T-helper 9 cell (primary cell): ENCODE data around the gene ELMO2.

Experiments used
- DNase-seq: peaks from one replicate; pipeline ENCODE4 v3.0.0-alpha.2; 2020

ELMO2 gene

DNA sequence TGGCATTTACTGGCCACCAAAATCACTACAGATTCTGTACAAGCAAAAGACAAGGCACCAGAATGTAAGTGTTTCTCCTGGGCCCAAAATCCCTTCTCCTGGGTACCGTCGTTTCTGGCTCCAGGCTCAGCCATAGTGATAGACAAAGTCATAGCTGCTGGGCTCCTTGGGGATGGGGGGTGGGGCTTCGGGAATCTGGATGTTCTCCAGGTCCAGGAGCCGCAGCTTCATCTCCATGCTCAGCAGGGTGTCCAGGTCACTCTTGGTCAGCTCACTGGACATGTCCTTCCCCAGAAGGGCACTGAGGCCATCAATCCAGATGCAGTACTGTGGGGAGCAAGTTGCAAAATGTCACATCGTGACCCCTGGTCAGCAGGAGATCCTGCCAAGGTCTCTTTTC, 39.2 kb downstream of the ELMO2 start:
- no peak for DNase-seq

DNA sequence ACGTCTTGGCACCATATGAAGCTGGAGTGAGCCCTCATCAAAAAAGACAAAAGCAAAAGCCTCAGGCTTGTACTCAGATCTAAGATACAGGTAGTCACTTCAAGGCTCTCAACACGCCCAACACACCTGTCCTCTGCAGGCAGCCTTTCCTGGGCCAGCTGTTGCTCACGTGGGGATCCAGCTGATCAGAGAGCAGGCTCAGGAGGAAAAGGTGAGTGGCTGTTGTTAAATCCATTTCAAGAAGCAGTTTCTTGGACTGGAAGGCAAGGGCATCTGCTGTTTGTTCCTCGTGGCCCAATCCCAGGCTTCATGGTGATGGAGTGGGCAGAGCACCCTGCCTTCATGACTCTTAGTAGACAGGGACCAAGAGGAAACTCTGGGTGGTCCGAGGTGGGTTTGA, 39.6 kb downstream of the ELMO2 start:
- DNase-seq: no peak

DNA sequence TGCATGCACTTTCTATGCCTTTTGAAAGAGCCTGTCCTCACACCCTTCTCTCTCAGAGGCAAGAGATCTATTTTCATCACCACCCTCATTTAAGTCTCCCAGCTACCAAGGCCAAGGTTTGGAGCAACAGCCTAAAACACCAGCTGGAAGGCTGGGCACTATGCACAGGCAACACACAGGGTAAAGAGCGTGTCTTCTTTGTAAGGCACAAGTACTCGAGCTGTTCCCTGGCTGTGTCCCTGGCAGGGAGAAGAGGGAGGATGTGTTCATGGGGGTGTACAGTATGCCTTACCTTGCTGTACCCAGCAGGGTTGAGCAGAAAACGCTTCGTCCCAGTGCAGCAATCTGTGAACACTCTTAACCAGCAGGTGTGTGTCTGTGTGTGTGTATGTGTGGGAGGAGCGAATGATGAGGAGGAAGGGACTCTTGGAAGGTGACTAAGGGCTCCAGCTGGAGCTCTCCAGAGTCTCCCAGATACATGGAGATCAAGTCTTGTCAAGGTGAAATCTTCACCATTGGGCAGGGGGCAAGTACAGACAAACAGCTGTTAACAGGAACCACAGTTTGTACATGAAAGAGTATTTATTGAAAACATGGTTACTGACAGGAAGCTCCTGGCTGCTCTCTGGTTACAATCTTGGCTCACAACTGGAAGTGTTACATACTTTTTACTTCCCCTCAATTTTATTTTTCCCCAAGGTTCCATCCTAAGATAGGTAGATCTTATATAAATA, 40.8 kb downstream of the ELMO2 start:
- no peak for DNase-seq

DNA sequence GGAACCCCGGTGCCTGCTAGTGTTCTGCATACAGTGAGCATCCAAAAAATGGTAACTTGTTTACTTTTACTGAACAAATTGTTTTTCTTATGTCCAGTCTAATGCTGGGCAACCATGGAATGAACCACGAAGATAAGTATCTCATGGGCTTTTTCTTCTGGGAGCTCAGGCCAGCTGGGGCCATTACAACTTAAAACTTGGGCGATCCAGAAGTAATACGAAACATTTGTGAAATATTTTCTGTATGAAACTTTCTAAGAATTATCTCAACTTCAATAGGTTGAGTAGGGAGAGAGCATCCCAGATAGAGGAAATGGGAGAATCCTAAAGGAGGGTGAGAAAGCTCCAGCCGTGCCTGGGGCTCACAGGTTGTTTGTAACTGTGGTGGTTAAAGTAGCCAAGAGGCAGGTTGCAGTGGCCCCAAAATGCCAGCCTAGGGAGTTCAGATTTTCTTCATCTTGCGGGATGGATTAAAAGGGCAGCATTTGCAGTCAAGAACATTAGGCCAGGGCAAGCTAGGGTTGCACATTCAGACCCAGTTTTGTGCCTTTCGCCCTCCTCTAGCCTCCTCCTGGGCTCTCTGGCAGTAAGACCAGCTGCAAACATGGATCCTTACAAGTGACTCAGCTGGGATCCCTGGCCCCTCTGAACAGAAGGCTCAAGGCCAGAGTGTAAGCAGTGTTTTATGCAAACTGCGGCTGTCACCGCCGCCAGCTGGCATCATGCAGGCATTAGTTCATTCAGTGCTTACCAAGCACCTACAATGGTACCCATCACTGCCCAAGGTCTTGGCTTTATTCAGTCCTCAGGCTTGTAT, 41.5 kb downstream of the ELMO2 start:
- DNase-seq: no peak

DNA sequence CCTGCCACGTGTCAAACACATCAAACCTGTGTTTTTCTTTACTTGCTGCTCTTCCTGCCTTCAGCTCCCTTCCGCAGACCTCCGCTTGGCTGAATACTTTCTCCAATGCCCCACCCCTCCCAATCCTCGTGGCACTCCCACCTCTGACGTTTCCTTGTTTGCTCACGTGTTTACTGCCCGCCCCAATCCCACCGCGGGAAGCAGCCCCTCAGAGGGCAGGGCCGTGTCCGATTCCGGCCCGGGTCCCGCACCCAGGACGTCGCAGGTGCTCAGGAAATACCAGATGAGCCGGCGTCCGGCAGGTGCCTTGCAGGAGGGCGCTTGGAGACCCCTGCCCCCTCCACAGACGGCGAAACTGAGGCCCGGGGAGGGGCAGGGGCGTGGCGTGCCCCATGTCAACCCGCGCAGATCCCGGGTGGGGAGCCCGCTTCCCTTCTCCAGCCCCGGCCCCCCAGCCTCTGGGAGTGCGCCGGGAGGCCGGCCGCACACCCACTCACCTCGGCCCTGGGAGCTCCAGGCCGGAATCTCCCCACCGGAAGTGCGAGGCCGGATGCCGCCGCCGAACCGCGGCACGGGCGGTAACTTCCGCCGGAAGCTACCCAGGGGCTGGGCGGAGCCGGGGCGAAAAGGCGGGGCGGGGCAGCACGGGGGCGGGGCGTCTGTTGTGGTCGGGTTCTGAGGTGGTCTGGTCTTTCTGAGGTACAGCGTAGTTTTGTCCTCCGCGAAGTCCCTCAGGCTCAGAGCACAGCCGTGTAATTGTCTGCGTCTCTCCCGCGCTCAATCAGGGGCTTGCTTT, 42.3 kb downstream of the ELMO2 start:
- DNase-seq: peak; percentile 87

DNA sequence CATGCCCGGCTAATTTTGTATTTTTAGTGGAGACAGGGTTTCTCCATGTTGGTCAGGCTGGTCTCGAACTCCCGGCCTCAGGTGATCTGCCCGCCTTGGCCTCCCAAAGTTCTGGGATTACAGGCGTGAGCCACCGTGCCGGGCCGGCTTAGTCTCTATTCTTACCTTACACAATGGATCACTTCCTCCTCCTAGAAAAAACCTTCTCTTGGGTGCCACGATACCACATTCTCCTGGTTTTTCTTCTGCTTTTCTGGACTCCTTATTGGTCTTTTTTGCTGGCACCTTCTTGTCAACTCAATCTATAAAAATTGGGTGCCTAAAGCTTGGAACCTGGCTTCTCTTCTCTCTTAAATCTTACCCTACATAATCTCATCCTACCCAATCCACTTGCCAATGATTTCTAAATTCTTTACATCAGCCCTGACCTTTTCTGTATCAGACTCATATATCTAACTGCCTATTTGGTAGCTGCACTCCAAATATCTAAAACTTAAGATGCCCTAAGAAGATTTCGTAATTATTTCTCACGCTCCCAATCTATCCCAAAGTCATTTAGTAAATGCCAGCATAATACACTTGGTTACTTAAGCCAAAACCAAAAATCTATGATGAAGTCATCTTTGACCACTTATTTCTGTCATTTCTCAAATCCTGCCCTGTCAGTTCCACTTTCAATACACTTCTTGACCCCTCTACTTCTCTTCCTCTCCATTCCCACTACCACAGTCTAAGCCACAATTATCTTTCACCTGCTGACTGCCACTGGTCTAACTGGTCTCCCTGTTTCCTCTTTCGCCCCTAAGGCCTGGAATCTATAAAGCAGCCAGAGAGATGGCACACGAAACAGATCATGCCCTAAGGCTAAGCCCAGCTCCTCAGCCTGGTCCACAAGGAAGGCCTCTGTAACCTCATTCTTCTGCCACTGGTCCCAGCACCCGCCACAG, 43.2 kb downstream of the ELMO2 start:
- DNase-seq: no peak

DNA sequence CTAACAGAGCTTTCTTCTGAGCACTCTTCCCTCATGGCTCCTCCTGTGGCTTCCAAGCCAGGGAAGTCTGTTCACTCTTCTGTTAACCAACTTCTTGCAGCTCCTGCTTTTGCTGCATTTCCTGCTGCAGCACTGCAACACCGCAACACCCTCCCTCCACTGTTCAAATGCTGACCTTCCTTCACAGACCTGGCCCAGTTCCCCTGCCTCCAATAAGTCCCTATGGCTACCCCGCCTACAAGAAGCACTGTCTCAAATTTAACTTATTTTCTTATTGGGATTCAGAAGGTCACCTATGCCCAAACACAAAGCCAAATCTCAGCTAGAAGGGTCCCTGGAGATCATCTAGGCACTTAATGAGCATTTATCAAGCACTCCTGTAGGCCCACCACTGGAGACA, 44.6 kb downstream of the ELMO2 start:
- no peak for DNase-seq

DNA sequence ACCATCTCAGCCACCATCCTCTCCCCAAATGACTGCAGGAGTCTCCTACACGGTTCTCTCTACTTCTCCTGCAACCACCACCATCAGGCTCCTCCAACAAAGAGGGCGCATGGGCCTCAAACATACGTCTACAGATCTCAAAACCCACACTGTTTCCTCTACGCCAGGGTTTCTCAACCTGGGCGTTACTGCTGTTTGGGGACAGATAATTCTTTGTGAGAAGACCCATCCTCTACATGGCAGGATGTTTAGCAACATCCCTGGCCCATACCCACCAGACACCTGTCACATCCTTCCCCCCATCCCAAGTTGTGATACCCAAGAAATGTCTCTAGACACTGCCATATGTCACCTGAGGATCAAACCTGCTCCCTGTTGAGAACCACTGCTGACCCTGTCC, 45.0 kb downstream of the ELMO2 start:
- DNase-seq: peak; percentile 32

DNA sequence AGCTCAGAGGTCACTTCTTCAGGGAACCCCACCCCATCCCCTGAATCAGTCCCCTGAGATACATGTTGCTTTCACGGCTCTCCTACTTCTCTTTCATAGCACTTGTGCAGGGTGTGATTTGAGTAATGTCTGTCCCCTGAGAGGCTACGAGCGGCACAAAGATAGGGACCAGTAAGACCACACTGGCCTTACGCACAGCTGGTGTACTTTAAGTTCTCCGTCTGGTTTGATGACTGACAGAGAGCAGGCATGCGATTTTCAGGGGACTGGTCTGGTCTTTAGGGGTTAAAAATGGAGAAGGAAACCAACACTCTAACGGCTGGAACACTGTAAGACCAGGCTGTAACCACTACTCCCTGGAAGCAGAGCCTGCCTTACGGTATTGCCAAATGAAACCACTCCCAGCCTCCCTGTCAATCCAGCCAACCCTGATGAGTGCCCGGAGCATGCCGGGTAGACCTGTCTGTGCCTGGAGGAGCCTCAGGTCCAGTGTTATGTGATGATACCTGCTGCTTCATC, 47.1 kb downstream of the ELMO2 start:
- no peak for DNase-seq

DNA sequence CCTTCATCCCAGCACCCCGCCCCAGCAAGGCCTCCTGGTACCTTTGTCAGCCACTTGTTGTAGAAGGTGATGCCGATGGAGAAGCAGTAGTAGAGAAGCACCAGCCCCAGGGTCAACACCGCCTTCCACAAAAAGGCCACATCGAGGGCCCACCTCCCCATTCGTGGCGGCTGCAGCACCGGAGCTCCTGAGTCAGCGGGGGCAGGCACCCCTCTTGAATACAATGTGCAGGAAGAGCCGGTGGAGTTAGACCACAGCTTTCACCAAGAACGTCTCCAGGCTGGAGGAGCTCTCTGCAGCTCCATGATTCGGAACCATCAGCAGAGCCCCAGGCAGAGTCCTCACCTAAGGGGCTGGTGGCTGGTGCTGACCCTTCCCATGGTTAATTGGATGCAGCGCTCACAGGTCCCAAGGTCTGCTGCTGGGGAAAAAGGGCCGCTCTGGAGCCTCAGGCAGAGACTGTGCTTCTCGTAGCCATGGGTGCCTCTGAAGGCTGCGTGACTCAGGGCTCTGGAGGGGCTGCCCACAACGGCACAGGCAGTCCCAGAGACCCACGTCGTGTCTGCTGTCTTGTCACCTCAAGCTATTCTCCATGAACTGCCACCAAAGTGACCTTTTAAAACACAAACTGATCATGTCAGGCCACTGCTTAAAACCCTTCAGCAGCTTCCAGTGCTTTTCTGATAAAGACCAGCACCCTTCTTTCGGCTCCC, 47.9 kb downstream of the ELMO2 start:
- DNase-seq: no peak

DNA sequence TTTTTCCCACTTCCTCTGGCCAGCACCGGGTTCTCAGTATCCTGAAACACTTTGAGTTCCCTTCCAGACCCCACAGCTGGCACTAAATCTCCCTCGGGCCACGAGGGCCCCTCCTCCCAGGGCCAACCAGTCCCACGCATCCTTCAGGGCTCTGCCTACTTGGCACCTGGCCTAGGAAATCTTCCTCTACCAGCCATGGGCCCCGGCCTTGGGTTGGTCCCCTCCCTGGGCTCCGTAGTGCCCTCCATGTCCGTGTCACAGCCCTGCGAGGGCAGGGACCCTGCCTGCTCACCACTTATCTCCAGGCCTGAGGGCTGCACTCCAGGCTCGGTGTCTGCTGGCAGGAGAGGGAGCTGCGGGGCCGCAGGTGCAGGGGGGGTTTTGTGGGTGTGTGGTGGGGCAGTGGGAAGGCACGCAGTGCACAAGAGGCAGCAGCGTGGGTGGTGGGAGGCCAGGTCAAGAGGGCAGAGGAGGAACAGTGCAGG, 49.3 kb downstream of the ELMO2 start:
- no peak for DNase-seq

DNA sequence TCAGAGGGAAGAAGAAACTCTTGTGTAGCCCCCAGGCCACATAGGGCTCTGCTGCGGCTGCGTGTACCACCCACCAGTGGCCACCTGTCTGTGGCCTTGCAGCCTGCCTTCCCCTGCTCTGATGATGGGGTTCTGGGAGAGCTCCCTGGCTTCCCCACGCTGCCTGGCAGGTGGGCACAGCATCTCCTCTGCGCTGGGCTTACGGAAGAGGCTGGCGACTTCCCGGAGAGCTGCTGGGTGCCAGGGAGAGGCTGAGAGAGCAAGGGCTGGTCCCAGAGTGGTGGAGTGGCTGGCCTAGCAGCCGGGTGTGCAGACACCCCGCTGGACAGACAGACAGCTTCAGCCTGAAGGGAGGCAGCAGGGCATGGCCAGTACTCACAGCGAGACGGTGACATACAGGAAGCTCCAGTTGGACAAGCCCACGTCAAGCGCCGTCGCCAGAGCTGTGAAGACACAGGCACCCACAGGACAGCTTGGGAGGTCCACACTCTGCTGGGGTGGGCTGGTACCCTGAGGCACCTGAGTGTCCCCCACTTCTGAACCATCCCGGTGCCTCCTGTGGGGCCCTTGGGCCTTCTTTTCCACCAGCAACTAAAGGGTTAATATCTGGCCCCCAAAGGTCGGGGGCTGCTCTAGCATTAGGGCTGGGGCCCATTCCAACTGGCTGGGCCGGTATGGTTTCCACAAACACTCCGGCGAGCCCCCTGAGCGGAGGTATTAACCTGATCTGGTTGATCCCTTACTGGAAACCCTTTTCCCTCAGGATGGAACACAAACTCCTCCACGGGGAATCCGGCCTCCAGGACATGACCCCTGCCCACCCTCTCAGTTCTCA, 50.0 kb downstream of the ELMO2 start:
- DNase-seq: no peak

DNA sequence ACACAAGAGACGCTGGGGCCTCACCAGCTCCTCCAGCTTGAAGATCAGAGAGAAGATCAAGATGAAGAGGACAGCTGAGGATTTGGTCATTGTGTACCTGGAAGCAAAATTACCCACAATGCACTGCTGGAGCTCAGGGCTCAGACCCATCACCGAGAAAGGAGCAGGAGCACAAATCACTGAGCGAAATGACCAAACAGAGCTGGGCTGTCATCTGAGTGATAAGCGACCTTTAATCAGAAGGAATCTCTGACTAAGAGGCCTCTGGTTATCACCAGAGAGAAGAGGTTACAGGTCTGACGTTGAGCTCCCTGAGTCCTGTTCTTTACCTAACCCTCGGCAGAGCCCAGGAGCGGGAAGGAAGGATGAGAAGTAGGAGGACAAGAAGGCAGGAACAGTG, 50.6 kb downstream of the ELMO2 start:
- no peak for DNase-seq

DNA sequence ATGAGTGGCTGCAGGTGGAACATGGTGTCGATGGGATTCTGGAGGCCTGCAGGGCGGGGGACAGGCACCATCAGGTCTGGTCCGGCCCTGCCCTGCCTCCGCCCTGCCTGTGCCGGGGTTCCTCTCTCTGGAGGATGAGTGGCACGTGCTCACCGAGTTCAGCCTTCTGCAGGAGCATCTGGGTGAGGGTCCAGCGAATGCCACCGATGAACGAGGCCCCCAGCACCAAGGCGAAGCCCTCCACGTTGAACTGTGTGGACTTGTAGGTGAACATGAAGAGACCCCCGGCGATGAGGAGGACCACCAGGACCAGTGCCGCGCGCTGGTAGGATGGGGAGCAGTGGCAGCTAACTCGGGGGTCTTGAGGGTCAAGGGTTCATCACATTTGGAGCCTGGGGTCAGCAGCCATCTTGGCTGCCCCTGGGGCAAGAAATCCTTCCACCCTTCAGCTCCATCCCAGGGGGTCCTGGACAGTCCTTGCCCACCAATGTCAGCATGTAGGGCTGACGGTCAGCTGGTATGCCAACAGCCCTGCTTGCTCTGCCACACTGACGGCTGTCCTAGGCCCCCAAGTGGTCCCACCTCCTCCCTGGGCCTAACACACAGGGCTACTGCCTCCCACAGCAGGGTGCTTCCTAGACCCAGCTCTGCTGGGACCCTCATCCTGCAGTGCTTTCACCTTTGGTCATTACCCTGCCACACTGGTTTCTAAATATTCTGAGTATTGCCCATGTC, 51.3 kb downstream of the ELMO2 start:
- no peak for DNase-seq

DNA sequence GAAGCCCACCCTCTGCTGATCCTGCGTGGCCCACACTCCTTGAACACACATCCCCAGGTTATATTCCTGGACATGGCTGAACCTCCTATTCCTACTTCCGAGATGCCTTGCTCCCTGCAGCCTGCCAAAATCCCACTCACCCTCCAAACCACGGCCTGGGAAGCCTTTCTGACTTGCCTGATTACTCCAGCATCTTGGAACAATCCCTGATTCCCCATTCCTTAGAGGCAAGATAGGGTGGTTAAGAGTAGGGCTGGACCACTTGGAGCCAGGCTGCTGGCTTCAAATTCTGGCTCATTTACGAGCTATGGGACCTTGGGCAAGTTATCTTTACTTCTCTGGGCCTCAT, 52.2 kb downstream of the ELMO2 start:
- no peak for DNase-seq

DNA sequence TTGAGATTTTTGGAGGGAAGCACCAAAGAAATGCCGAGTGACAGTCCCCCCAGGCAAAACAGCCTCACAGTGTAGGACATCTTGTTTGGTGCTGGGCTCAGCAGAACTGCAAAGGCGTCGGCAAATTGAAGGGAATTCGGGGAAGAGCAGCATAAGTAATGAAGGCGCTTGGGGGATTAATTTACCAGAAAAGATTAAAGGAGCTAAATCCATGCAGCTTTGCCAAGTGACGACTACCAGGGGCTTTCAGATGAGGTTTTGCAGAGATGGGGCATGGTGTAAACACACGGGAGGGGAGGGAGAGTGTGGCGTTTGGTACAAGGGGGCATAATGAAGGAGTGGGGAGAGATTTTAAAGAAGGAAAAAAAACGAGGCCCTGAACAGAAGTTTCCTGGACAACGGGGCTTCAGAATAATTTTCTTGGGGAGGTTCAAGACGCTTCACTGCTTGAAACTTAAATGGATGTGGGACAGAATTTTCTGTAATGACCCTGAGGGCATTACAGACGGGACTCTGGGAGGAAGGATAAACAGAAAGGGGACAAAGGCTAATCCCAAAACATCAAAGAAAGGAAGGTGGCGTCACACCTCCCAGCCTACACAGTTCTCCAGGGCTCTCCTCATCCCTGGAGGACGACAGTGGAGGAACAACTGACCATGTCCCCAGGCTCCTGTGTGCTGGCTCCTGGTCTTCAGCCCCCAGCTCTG, 52.8 kb downstream of the ELMO2 start:
- no peak for DNase-seq

DNA sequence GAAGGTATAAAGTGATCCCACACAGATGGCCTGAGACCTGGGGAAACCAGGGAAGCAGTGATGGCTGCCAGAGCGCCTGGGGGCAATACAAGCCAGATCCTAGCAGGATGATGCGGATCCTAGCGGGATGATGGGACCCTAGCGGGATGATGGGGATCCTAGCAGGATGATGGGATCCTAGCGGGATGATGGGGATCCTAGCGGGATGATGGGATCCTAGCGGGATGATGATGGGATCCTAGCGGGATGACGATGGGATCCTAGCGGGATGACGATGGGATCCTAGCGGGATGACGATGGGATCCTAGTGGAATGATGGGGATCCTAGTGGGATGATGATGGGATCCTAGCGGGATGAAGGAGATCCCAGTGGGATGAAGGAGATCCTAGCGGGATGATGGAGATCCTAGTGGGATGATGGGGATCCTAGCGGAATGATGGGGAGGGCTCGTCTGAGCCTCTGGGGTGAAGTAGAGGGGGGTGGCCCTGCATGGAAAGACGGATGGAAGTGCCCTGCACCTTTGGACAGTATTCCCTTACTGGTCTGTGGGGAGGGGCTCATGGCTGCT, 54.0 kb downstream of the ELMO2 start:
- no peak for DNase-seq

DNA sequence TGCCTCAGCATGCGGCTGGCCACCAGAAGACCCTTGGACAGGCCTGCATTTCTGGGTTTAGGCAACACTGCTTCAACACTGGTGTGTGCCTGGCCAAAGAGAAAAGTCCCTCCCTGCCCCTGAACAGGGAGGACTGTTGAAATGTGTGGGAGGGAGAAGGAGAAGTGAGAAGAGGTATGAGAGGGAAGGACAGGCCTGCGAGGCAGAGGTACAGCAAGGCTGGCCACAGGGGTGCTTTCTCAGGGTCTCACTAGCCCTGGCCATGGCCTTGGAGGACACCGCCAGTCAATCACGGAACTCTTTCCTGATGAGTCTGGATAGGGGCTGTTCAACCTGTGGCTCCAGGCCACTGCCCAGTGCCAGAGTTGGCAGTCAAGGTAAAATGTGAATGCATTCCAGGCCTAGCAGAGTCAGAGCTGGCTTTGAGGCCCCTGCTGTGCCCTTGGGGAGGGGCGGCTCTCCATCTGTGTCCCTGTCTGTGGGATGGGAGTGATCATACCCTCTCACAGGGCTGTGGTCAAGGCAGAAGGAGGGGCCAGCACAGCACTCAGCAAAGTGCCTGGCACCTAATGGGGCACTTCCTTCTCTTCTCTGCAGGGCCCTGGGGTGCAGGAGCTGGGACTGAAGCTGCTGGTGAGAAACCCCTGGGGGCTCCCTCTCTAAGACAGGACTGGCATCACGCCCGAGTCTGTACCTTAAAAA, 54.9 kb downstream of the ELMO2 start:
- DNase-seq: no peak
